H1 (cell line): Measurements from ENCODE around the gene DNAJC21. TPM values are rescaled to one million over a fixed set of nuclear protein-coding genes. Genes with fewer than 3 reads are reported as not detected.

ENCODE experiments used
- CTCF ChIA-PET: fragments of 300-600 bp; sonication (Branson Sonifier 250); formaldehyde crosslinking; loops from one replicate; lab custom pipeline; 2021; ENCODE audit not compliant: partially characterized antibody; lab: Charles Lee
- POLR2A ChIA-PET: fragments of 300-600 bp; sonication (Branson Sonifier 250); formaldehyde crosslinking; loops from one replicate; lab custom pipeline; 2021; ENCODE audit warnings: inconsistent platforms; ENCODE audit not compliant: partially characterized antibody; lab: Charles Lee
- DNase-seq, 2 experiments: peaks; one replicate each; pipeline versions ENCODE4 v3.0.0 to v3.0.0-alpha.2; 2010 to 2022; ENCODE audit warnings: low spot score in 2 of 2, low read depth in 1 of 2, mixed read lengths in 1 of 2
- FAIRE-seq: peaks from 2 replicates; lab custom pipeline; 2011; peaks lifted over from hg19 to GRCh38; lab: Jason Lieb, UNC
- H2AFZ ChIP-seq: 2 replicates; pipeline ENCODE4 v1.8.1; 2012; ENCODE audit warnings: low read length, inconsistent platforms
- H2AK5ac ChIP-seq: 2 replicates; pipeline ENCODE4 v1.6.1; 2013; ENCODE audit warnings: low read depth, low read length
- H2BK120ac ChIP-seq: replicated peaks from 2 replicates; pipeline ENCODE3; 2013; ENCODE audit warnings: low read depth, low read length, inconsistent platforms
- H2BK12ac ChIP-seq: 2 replicates; pipeline ENCODE4 v1.6.1; 2013; ENCODE audit warnings: low read depth, low read length
- H2BK15ac ChIP-seq: 2 replicates; pipeline ENCODE4 v1.6.1; 2013; ENCODE audit warnings: low read length
- H2BK20ac ChIP-seq: 2 replicates; pipeline ENCODE4 v1.6.1; 2013; ENCODE audit warnings: low read length
- H2BK5ac ChIP-seq: 2 replicates; pipeline ENCODE4 v1.6.1; 2013; ENCODE audit warnings: low read depth, low read length
- H3K14ac ChIP-seq: 2 replicates; pipeline ENCODE4 v1.6.1; 2013; ENCODE audit warnings: inconsistent platforms; ENCODE audit not compliant: insufficient read length
- H3K18ac ChIP-seq: 2 replicates; pipeline ENCODE4 v1.6.1; 2013; ENCODE audit warnings: low read length; ENCODE audit errors: extremely low read depth
- H3K23ac ChIP-seq: 2 replicates; pipeline ENCODE4 v1.6.1; 2013; ENCODE audit warnings: inconsistent platforms; ENCODE audit not compliant: insufficient read length
- H3K23me2 ChIP-seq: 2 replicates; pipeline ENCODE4 v1.6.1; 2013; ENCODE audit warnings: low read depth, low read length
- H3K27ac ChIP-seq: 2 replicates; pipeline ENCODE4 v1.6.1; 2011; ENCODE audit warnings: low read depth, low read length, inconsistent platforms
- H3K27me3 ChIP-seq, 4 experiments: replicated peaks in 1 of 4; 1 replicate in 1 of 4; 2 replicates in 3 of 4; pipeline versions ENCODE4 v1.6.1 to v1.8.1; 2011 to 2013; ENCODE audit warnings: low read length in 3 of 4, mild to moderate bottlenecking in 3 of 4, inconsistent platforms in 2 of 4, mixed read lengths in 2 of 4, moderate library complexity in 1 of 4; ENCODE audit not compliant: control insufficient read depth in 3 of 4, insufficient read depth in 3 of 4; ENCODE audit errors: extremely low read depth in 1 of 4
- H3K36me3 ChIP-seq, 4 experiments: 2 replicates each; pipeline versions ENCODE4 v1.6.1 to v1.8.1; 2011 to 2013; ENCODE audit warnings: mild to moderate bottlenecking in 4 of 4, low read length in 3 of 4, moderate library complexity in 2 of 4, control low read depth in 1 of 4, inconsistent platforms in 1 of 4; ENCODE audit not compliant: insufficient read depth in 4 of 4, control insufficient read depth in 2 of 4
- H3K4ac ChIP-seq: replicated peaks from 2 replicates; pipeline ENCODE3; 2013; ENCODE audit warnings: low read length, low read depth, mixed read lengths, inconsistent platforms; ENCODE audit not compliant: insufficient read length
- H3K4me1 ChIP-seq, 4 experiments: replicated peaks in 1 of 4; 1 replicate in 1 of 4; 2 replicates in 3 of 4; pipeline versions ENCODE4 v1.6.1 to v1.8.1; 2011 to 2013; ENCODE audit warnings: low read length in 3 of 4, inconsistent platforms in 2 of 4, mixed read lengths in 1 of 4; ENCODE audit not compliant: insufficient read depth in 4 of 4, control insufficient read depth in 3 of 4
- H3K4me2 ChIP-seq, 2 experiments: 2 replicates each; pipeline versions ENCODE4 v1.6.1 to v1.8.1; 2011 to 2013; ENCODE audit warnings: low read depth in 2 of 2, low read length in 2 of 2, control low read depth in 1 of 2, inconsistent platforms in 1 of 2, mild to moderate bottlenecking in 1 of 2; ENCODE audit not compliant: insufficient read depth in 1 of 2
- H3K4me3 ChIP-seq, 4 experiments: fragments of 200-600, 300-600 bp in 1 of 4; sonication (generic), shearing (Covaris generic), sonication (Bioruptor Twin) in 1 of 4; 2 replicates each; pipeline versions ENCODE4 v1.5.1 to v1.8.1; 2011 to 2016; ENCODE audit warnings: low read length in 4 of 4, low read depth in 3 of 4, control low read depth in 2 of 4, inconsistent platforms in 2 of 4, mild to moderate bottlenecking in 2 of 4, mixed read lengths in 1 of 4, moderate library complexity in 1 of 4; ENCODE audit not compliant: insufficient read depth in 2 of 4; ENCODE audit errors: extremely low read depth in 1 of 4
- H3K56ac ChIP-seq: replicated peaks from 2 replicates; pipeline ENCODE3; 2013; ENCODE audit warnings: low read depth, mild to moderate bottlenecking, mixed read lengths, low read length, inconsistent platforms; ENCODE audit not compliant: insufficient read length
- H3K79me1 ChIP-seq: 2 replicates; pipeline ENCODE4 v1.6.1; 2013; ENCODE audit warnings: low read depth, low read length, control low read depth
- H3K79me2 ChIP-seq, 2 experiments: 2 replicates each; pipeline versions ENCODE4 v1.6.1 to v1.8.1; 2012 to 2013; ENCODE audit warnings: low read length in 2 of 2, mild to moderate bottlenecking in 2 of 2, inconsistent platforms in 1 of 2; ENCODE audit not compliant: insufficient read depth in 2 of 2, control insufficient read depth in 1 of 2
- H3K9ac ChIP-seq, 4 experiments: replicated peaks in 1 of 4; 1 replicate in 1 of 4; 2 replicates in 3 of 4; pipeline versions ENCODE4 v1.6.1 to v1.8.1; 2011 to 2013; ENCODE audit warnings: low read depth in 3 of 4, low read length in 3 of 4, control low read depth in 2 of 4, mild to moderate bottlenecking in 2 of 4, moderate library complexity in 2 of 4, inconsistent platforms in 1 of 4; ENCODE audit errors: extremely low read depth in 1 of 4
- H3K9me3 ChIP-seq, 2 experiments: 2 replicates each; pipeline versions ENCODE4 v1.6.1 to v1.8.1; 2012 to 2013; ENCODE audit warnings: mild to moderate bottlenecking in 2 of 2, moderate library complexity in 2 of 2, control low read depth in 1 of 2, inconsistent platforms in 1 of 2, low read depth in 1 of 2, low read length in 1 of 2, mixed read lengths in 1 of 2; ENCODE audit not compliant: insufficient read depth in 2 of 2
- H4K20me1 ChIP-seq, 2 experiments: replicated peaks in 1 of 2; 2 replicates each; pipeline versions ENCODE3 to v1.8.1; 2011 to 2013; ENCODE audit warnings: inconsistent platforms in 2 of 2, low read length in 2 of 2, mild to moderate bottlenecking in 1 of 2; ENCODE audit not compliant: insufficient read depth in 2 of 2, control insufficient read depth in 1 of 2
- H4K5ac ChIP-seq: 2 replicates; pipeline ENCODE4 v1.6.1; 2013; ENCODE audit warnings: low read length, low read depth, mixed read lengths, inconsistent platforms; ENCODE audit not compliant: insufficient read length
- H4K8ac ChIP-seq: 2 replicates; pipeline ENCODE4 v1.8.0; 2013; ENCODE audit warnings: mild to moderate bottlenecking, moderate library complexity, low read length, inconsistent platforms; ENCODE audit not compliant: insufficient read depth; ENCODE audit errors: extremely low read depth
- H4K91ac ChIP-seq: replicated peaks from 2 replicates; pipeline ENCODE3; 2013; ENCODE audit warnings: low read length, mixed read lengths, inconsistent platforms; ENCODE audit not compliant: insufficient read length
- SUZ12 ChIP-seq: fragments of 200-600 bp; sonication (generic); IDR thresholded peaks from 2 replicates; pipeline ENCODE4 v1.6.1; 2012; ENCODE audit warnings: mild to moderate bottlenecking, inconsistent platforms, low read length, moderate library complexity, mixed read lengths
- WGBS, 2 experiments: shearing (Covaris generic) in 1 of 2; methylation state at CpG; one replicate each; pipeline versions ENCODE4 v1.1.6 to v1.1.7; 2013 to 2015; ENCODE audit warnings: low lambda C conversion rate in 2 of 2, mixed read lengths in 2 of 2, inconsistent platforms in 1 of 2, low coverage in 1 of 2, missing lambda C conversion rate in 1 of 2; ENCODE audit not compliant: insufficient replicate concordance in 2 of 2, insufficient coverage in 1 of 2, insufficient read length in 1 of 2; ENCODE audit errors: extremely low coverage in 1 of 2, missing lambda C conversion rate in 1 of 2; 5-methylcytosine and 5-hydroxymethylcytosine counted together
- polyA plus RNA-seq, 7 experiments: library from polyadenylated mRNA; depleted of rRNA in 3 of 7; stranded (reverse) in 5 of 7; unstranded in 2 of 7; fragments of >200 nt in 5 of 7; fragments of 200-250 nt in 2 of 7; gene quantifications; 1 replicate in 5 of 7; 2 replicates in 1 of 7; 4 replicates in 1 of 7; pipeline versions ENCODE4 v1.2.1 to v1.2.3, GENCODE V29; 2011 to 2013; ENCODE audit warnings: missing spikeins in 2 of 7, mixed read lengths in 2 of 7
- total RNA-seq: library from RNA; stranded (reverse); fragmentation: NEBNext Ultra II Directional; extraction: Animal tissue kit (Norgen Biotek cat#: 25700); gene quantifications from 2 replicates; pipeline ENCODE4 v1.2.1, GENCODE V29; 2021

Gene DNAJC21
- total and polyA plus RNA-seq, 2 of the 8 experiments (the other 6 are each of a cell fraction or from before 2014, with no cell fraction given): 5.1 to 47.5 TPM

GRCh38 chr5:35004200-35004599 lies 74.8 kb downstream of the DNAJC21 start:
- H4K20me1 ChIP-seq: no peaks in the 10 kb centered on the region
- H3K23ac ChIP-seq: no peak overlapping the region
- no peak overlapping the region for H3K27ac ChIP-seq
- H3K23me2 ChIP-seq: no peaks in the 10 kb centered on the region
- POLR2A ChIA-PET: interaction anchor here (1.6 kb wide), 1 partner anchor 88 kb away, joined by 3 read pairs; no protein-coding TSS in a partner anchor
- H3K4me3 ChIP-seq: no peak overlapping the region
- H3K56ac ChIP-seq: no peak overlapping the region
- no peaks in the 10 kb centered on the region for H3K79me2 ChIP-seq
- H2BK5ac ChIP-seq: no peak overlapping the region
- no peak for TF ChIP-seq SUZ12
- H2BK120ac ChIP-seq: no peak overlapping the region
- peak overlapping the region; percentile 65; the same call in 1 of the 2 replicates for H2AFZ ChIP-seq
- CTCF ChIA-PET: interaction anchor here (0.8 to 3.4 kb wide), 24 partner anchors 7 to 529 kb away, joined by 3 to 69 read pairs (median 5); partner anchors contain the start of gene DNAJC21
- no peak overlapping the region for H3K9ac ChIP-seq
- H4K91ac ChIP-seq: no peak overlapping the region
- no peak overlapping the region for H2BK12ac ChIP-seq
- no peaks in the 10 kb centered on the region for H3K27me3 ChIP-seq
- no peaks in the 10 kb centered on the region for H3K79me1 ChIP-seq
- H3K9me3 ChIP-seq: no peaks in the 10 kb centered on the region
- H3K4me2 ChIP-seq: no peak overlapping the region
- H3K4me1 ChIP-seq: peaks cover 0 to 4% (median 0%) of the 10 kb centered on the region in 4 experiments; a peak in 1 of 7 replicates
- H3K4ac ChIP-seq: no peak overlapping the region
- WGBS, 2 experiments: 84% methylated on average over 5 of the region's 5 CpGs; no CpG with 5 or more reads in 1 of the 2 experiments
- H2BK15ac ChIP-seq: no peak overlapping the region
- no peak overlapping the region for H4K5ac ChIP-seq
- no peak overlapping the region for H3K18ac ChIP-seq
- no peaks in the 10 kb centered on the region for H3K36me3 ChIP-seq
- DNase-seq (peak in 1 of 2 experiments; percentile 45), FAIRE-seq (no peak)
- H4K8ac ChIP-seq: no peak overlapping the region
- H2AK5ac ChIP-seq: no peak overlapping the region
- H2BK20ac ChIP-seq: no peak overlapping the region
- no peak overlapping the region for H3K14ac ChIP-seq
